ENCODE results near the gene PLEKHM2. TPM values are rescaled to one million over a fixed set of nuclear protein-coding genes. Genes with fewer than 3 reads are reported as not detected.

The PLEKHM2 gene
- total RNA-seq, 1 experiment from 2014 or later, result 38.5 TPM

DNA sequence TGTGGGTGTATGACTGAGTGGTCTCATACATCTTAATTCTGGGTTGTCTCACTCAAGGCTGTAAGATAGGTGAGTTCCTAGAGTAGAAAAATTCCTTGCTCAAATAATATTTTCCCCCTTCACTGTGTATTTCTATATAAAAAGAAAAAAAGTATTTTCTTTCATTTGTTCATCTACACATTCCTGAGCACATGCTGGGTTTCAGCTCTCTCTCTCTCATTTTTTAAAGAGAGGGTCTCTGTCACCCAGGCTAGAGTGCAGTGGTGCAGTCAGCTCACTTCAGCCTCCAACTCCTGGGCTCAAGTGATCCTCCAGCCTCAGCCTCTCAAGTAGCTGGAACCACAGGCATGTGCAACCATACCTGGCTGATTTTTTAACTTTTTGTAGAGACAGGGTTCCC, 44.9 kb upstream of the PLEKHM2 start (continued):
- no peak for TF ChIP-seq EZH2phosphoT487 (IDR thresholded peaks at IDR 0.05; ENCODE audit: borderline replicate concordance)
- TF ChIP-seq, protein P1, sequence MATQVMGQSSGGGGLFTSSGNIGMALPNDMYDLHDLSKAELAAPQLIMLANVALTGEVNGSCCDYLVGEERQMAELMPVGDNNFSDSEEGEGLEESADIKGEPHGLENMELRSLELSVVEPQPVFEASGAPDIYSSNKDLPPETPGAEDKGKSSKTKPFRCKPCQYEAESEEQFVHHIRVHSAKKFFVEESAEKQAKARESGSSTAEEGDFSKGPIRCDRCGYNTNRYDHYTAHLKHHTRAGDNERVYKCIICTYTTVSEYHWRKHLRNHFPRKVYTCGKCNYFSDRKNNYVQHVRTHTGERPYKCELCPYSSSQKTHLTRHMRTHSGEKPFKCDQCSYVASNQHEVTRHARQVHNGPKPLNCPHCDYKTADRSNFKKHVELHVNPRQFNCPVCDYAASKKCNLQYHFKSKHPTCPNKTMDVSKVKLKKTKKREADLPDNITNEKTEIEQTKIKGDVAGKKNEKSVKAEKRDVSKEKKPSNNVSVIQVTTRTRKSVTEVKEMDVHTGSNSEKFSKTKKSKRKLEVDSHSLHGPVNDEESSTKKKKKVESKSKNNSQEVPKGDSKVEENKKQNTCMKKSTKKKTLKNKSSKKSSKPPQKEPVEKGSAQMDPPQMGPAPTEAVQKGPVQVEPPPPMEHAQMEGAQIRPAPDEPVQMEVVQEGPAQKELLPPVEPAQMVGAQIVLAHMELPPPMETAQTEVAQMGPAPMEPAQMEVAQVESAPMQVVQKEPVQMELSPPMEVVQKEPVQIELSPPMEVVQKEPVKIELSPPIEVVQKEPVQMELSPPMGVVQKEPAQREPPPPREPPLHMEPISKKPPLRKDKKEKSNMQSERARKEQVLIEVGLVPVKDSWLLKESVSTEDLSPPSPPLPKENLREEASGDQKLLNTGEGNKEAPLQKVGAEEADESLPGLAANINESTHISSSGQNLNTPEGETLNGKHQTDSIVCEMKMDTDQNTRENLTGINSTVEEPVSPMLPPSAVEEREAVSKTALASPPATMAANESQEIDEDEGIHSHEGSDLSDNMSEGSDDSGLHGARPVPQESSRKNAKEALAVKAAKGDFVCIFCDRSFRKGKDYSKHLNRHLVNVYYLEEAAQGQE (IDR thresholded peaks at IDR 0.05; ENCODE audit: low read depth), result no peak
- no peak for TF ChIP-seq ZFX (IDR thresholded peaks at IDR 0.05)
- TF ChIP-seq, protein P2, sequence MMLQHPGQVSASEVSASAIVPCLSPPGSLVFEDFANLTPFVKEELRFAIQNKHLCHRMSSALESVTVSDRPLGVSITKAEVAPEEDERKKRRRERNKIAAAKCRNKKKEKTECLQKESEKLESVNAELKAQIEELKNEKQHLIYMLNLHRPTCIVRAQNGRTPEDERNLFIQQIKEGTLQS (IDR thresholded peaks at IDR 0.05), result no peak
- TF ChIP-seq CBX3 (IDR thresholded peaks at IDR 0.05; ENCODE audit: low read depth), result no peak
- TF ChIP-seq SRF (IDR thresholded peaks at IDR 0.05; ENCODE audit: low read depth), result no peak

DNA sequence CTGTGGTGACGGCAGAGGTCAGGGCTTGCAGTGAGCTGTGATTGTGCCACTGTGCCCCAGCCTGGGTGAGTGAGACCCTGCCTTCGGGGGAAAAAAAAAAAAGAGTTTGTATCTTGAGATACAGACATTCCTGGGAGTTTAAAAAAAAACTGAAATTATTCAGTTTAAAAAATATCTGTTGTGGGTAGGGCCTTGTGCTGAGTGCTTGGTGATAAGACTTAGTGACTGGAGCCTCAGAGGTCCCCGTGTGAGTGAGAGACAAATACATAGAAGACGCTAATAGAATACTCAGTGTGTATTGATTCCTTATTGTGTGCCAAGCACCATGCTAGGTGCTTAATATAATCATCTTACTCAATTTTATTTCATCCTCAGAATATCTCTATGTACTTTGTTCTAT, 44.2 kb upstream of the PLEKHM2 start:
- ATAC-seq (no peak), DNase-seq (ENCODE audit: low read depth, low spot score) (no peak)
- intact Hi-C loops (cut with micrococcal nuclease), result no loop called here
- H3K4me2 ChIP-seq (ENCODE audit: low read length), result no peak overlapping the region
- no peak overlapping the region for H3K9ac ChIP-seq (ENCODE audit: low read length)
- no peak overlapping the region for H3K4me3 ChIP-seq (replicated peaks in 1 of 2; ENCODE audit: low read depth in 1 of 2, low read length in 2 of 2)
- H3K79me2 ChIP-seq (ENCODE audit: insufficient read depth, low read length), result peaks cover 5% of the 10 kb centered on the region; the same call in 1 of the 2 replicates
- no peaks in the 10 kb centered on the region for H3K9me2 ChIP-seq (ENCODE audit: insufficient read depth)
- no peaks in the 10 kb centered on the region for H3K27me3 ChIP-seq (ENCODE audit: insufficient read depth, low read length)
- no peak overlapping the region for H2AFZ ChIP-seq (ENCODE audit: low read depth, low read length, poor library complexity, severe bottlenecking)
- TF ChIP-seq, protein P3, sequence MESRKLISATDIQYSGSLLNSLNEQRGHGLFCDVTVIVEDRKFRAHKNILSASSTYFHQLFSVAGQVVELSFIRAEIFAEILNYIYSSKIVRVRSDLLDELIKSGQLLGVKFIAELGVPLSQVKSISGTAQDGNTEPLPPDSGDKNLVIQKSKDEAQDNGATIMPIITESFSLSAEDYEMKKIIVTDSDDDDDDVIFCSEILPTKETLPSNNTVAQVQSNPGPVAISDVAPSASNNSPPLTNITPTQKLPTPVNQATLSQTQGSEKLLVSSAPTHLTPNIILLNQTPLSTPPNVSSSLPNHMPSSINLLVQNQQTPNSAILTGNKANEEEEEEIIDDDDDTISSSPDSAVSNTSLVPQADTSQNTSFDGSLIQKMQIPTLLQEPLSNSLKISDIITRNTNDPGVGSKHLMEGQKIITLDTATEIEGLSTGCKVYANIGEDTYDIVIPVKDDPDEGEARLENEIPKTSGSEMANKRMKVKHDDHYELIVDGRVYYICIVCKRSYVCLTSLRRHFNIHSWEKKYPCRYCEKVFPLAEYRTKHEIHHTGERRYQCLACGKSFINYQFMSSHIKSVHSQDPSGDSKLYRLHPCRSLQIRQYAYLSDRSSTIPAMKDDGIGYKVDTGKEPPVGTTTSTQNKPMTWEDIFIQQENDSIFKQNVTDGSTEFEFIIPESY (IDR thresholded peaks at IDR 0.05; ENCODE audit: extremely low read depth, insufficient replicate concordance, low read length), result no peak
- TF ChIP-seq, protein P4, sequence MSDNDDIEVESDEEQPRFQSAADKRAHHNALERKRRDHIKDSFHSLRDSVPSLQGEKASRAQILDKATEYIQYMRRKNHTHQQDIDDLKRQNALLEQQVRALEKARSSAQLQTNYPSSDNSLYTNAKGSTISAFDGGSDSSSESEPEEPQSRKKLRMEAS (IDR thresholded peaks at IDR 0.05), result no peak
- no peak for TF ChIP-seq FOSL1 (IDR thresholded peaks at IDR 0.05; ENCODE audit: low read depth)
- TF ChIP-seq EGR1 (IDR thresholded peaks at IDR 0.05; ENCODE audit: low read depth), result no peak
- POLR2A ChIA-PET, result no interaction called here
- H4K20me1 ChIP-seq (ENCODE audit: insufficient read depth), result no peaks in the 10 kb centered on the region
- H3K27ac ChIP-seq (ENCODE audit: low read depth, low read length), result no peak overlapping the region
- BruUV-seq (replicated peaks), result no TSS peak
- no peaks in the 10 kb centered on the region for H3K4me1 ChIP-seq (ENCODE audit: control insufficient read depth in 1 of 2, insufficient read depth in 2 of 2, low read length in 2 of 2)
- H3K36me3 ChIP-seq (ENCODE audit: control insufficient read depth in 1 of 2, insufficient read depth in 2 of 2, low read length in 2 of 2), result peaks cover 36 to 61% of the 10 kb centered on the region in 2 experiments
- RAD21 ChIA-PET (ENCODE audit: low non-redundant PET in 1 of 2, low total read pairs in 2 of 2, uncharacterized antibody in 2 of 2, unreplicated experiment in 2 of 2), result no interaction called here
- CTCF ChIA-PET, result no interaction called here
- no peaks in the 10 kb centered on the region for H3K9me3 ChIP-seq (ENCODE audit: control insufficient read depth in 1 of 2, insufficient read depth in 1 of 2, low read depth in 1 of 2, low read length in 2 of 2)

All from HCT116 (cell line).